ENCODE measurements around the gene CAMK1D. TPM values are rescaled to one million over a fixed set of nuclear protein-coding genes. Genes with fewer than 3 reads are reported as not detected.

CAMK1D gene
- total and polyA plus RNA-seq, 11 donors, result 1.4 to 16.0 (median 2.5) TPM

DNA sequence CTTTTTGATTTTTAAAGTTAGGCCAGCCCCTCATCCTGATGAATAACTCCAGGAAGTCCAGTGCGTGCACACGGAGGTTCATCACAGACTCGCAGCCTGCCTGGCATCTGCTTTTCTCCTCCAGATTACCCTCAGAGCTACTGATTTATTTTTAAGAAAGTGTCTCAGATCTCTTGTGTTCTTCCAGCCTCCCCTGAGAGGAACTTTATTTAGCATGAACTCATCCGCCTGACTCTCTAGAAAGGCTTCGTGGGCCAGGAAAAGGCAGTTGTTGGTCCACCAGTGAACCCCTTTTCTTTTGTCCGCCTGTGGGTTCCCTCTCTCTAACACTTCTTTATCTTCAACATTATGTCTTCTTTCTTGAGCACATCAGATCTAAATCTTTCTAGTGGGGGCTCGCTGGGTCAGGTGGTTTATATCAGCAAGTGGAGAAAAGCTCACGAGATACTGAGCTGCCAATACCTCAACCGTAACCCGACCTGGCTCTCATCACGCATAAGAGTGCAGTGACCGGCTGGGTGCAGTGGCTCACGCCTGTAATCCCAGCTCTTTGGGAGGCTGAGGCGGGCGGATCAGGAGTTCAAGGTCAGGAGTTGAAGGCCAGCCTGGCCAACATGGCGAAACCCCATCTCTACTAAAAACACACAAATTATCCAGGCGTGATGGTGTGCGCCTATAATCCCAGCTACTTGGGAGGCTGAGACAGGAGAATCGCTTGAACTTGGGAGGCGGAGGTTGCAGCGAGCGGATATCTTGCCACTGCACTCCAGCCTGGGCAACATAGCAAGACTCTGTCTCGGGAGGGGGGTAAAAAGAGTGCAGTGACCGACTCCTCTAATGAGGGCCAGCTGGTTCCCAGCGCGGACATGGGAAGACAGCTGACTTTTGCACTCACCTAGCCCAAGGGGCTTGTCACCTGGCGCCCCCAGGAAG is 489.9 kb downstream of the CAMK1D start:
- Histone ChIP-seq H3K27me3 (no peaks in the 10 kb centered on the region), H3K4me1 (peaks cover 0 to 20% (median 8%) of the 10 kb centered on the region in 12 donors), H3K9me3 (no peaks in the 10 kb centered on the region), H3K36me3 (no peaks in the 10 kb centered on the region), H3K4me3 (no peak overlapping the region), H3K27ac (peak overlapping the region in 1 of 12 donors; percentile 52)
- ATAC-seq (peak in 1 of 4 donors; percentile 47), DNase-seq (no peak)
- 68 to 75% (median 69%) methylated on average over 27 of the region's 27 CpGs for WGBS, 4 donors
- no peak for TF ChIP-seq POLR2A (IDR thresholded peaks at IDR 0.05)
- TF ChIP-seq CTCF (IDR thresholded peaks at IDR 0.05), result no peak
- intact Hi-C loops (cut with DNase I), result no loop called here

GRCh38 chr10:12839941-12840611 is 490.7 kb downstream of the CAMK1D start:
- peak in 1 of 5 donors; percentile 51 for DNase-seq
- Histone ChIP-seq H3K9me3 (no peaks in the 10 kb centered on the region), H3K27ac (peak overlapping the region in 3 of 12 donors; percentile 52 to 65 (median 52)), H3K4me3 (no peak overlapping the region), H3K4me1 (peaks cover 0 to 28% (median 14%) of the 10 kb centered on the region in 12 donors), H3K27me3 (no peaks in the 10 kb centered on the region), H3K36me3 (no peaks in the 10 kb centered on the region)
- intact Hi-C loops (cut with DNase I), result no loop called here
- ATAC-seq, result peak; percentile 20 to 62 (median 38)
- WGBS, 4 donors, result 23 to 36% (median 28%) methylated on average over 9 of the region's 9 CpGs
- TF ChIP-seq CTCF (IDR thresholded peaks at IDR 0.05), result no peak
- TF ChIP-seq POLR2A (IDR thresholded peaks at IDR 0.05), result no peak

DNA sequence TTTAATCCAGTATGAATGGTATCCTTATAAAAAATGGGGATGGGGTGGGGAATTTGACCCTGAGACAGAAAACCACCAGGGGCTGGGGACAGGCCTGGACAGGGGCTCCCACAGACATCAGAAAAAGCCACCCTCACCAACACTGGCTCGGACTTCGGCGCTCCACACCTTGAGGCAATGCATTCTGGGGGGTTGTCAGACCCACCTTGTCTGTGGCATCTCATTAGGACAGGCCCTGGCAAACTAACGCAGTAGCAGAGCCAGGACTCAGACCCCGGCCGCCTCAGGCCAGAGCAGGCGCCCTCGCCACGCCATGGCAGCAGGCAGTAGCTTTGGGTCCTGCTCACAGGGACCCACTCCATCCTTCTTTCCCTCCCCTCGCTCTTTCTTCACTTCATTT is 492.1 kb downstream of the CAMK1D start:
- Histone ChIP-seq H3K9me3 (no peaks in the 10 kb centered on the region), H3K36me3 (no peaks in the 10 kb centered on the region), H3K27ac (no peak overlapping the region), H3K27me3 (no peaks in the 10 kb centered on the region), H3K4me1 (peaks cover 0 to 30% (median 17%) of the 10 kb centered on the region in 12 donors), H3K4me3 (no peak overlapping the region)
- 95 to 99% (median 98%) methylated on average over 10 of the region's 10 CpGs for WGBS, 4 donors
- ATAC-seq (no peak), DNase-seq (no peak)
- TF ChIP-seq POLR2A (IDR thresholded peaks at IDR 0.05), result no peak
- no peak for TF ChIP-seq CTCF (IDR thresholded peaks at IDR 0.05)
- intact Hi-C loops (cut with DNase I), result no loop called here

DNA sequence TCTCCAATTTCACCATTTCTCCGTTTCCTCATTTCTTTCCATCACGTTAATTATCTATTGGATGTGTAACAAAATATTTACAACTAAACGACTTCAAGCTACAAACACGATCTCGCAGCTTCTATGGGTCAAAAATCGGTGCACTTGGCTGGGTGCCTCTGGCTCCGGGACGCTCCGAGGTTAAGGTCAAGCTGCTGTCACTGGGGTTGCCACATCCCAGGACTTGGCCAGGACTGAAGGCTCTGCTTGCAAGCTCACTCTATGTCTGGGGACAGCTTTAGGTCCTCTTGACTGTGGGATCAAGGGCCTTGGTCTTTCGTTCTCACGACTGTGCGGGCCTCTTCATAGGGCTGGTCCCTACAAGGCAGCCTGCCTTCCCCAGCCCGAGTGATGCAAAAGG is 492.5 kb downstream of the CAMK1D start:
- intact Hi-C loops (cut with DNase I), result no loop called here
- DNase-seq, result peak in 2 of 5 donors; percentile 39 to 45
- Histone ChIP-seq H3K27me3 (peaks cover 0 to 2% (median 0%) of the 10 kb centered on the region in 9 donors), H3K27ac (no peak overlapping the region), H3K9me3 (no peaks in the 10 kb centered on the region), H3K4me3 (no peak overlapping the region), H3K36me3 (no peaks in the 10 kb centered on the region), H3K4me1 (peaks cover 0 to 30% (median 17%) of the 10 kb centered on the region in 12 donors)
- ATAC-seq, result no peak
- TF ChIP-seq CTCF (IDR thresholded peaks at IDR 0.05) (no peak), POLR2A (IDR thresholded peaks at IDR 0.05) (no peak)
- 78 to 90% (median 81%) methylated on average over 12 to 13 of the region's 13 CpGs for WGBS, 4 donors

All from heart left ventricle (tissue), 16 donors.